Epithelial cell of proximal tubule (primary cell): ENCODE data around the gene CAMKK1. TPM values are rescaled to one million over a fixed set of nuclear protein-coding genes. Genes with fewer than 3 reads are reported as not detected.

Source experiments
- DNase-seq: peaks from one replicate; pipeline ENCODE4 v3.0.0-alpha.2; 2011; ENCODE audit warnings: low read depth
- H3K4me3 ChIP-seq: 2 replicates; pipeline ENCODE4 v1.5.1; 2011; ENCODE audit warnings: low read depth, mild to moderate bottlenecking, low read length
- total RNA-seq: library from RNA; depleted of rRNA; stranded (reverse); fragments of >200 nt; gene quantifications from 2 replicates; pipeline ENCODE4 v1.2.3, GENCODE V29; 2015
- TF ChIP-seq, protein P1 (sequence below): conservative IDR thresholded peaks from 2 replicates; pipeline ENCODE4 v1.5.1; 2012; ENCODE audit warnings: low read depth, mild to moderate bottlenecking, low read length

CAMKK1 gene
- total RNA-seq, 1 donor from 2014 or later: 7.1 TPM

DNA sequence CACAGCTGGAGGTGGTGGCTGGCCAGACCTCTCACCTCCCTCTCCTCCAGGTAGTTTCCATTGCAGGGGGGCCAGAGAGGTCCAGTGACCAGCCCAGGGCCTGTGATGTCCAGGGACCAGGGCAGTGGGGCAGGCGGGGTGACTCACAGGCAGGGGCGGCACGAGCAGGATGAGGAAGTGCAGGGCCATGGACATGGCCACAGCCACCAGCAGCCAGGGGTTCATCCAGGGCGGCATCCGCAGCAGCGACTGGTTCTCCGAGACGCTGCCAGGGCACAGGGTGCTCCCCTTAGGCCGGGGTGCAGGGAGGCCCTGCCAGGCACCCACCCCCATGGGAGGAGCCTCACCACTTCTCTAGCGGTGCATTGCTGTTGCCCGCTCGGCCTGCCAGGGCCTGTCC lies 36.3 kb upstream of the CAMKK1 start:
- TF ChIP-seq, protein P1, sequence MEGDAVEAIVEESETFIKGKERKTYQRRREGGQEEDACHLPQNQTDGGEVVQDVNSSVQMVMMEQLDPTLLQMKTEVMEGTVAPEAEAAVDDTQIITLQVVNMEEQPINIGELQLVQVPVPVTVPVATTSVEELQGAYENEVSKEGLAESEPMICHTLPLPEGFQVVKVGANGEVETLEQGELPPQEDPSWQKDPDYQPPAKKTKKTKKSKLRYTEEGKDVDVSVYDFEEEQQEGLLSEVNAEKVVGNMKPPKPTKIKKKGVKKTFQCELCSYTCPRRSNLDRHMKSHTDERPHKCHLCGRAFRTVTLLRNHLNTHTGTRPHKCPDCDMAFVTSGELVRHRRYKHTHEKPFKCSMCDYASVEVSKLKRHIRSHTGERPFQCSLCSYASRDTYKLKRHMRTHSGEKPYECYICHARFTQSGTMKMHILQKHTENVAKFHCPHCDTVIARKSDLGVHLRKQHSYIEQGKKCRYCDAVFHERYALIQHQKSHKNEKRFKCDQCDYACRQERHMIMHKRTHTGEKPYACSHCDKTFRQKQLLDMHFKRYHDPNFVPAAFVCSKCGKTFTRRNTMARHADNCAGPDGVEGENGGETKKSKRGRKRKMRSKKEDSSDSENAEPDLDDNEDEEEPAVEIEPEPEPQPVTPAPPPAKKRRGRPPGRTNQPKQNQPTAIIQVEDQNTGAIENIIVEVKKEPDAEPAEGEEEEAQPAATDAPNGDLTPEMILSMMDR: no peak
- no peak overlapping the region for H3K4me3 ChIP-seq
- DNase-seq: no peak

DNA sequence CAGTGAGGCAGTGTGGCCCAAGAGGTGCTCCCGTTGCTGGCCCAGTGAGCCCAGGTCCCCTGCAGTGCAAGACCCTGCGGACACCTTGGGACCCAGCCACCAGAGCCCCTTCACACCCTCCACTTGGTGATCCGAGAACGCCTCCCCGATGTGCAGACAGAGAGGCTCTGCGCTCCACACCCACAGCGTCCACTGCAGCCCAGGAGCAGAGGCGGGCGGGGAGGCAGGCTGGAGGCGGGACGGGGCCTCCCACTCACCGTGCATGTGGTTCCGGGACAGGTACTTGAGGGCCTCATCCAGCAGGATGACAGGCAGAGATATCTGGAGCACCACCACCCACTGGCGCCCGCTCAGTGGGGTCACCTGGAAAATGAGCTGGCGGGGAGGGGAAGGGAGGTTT lies 35.6 kb upstream of the CAMKK1 start:
- TF ChIP-seq, protein P1: no peak
- H3K4me3 ChIP-seq: no peak overlapping the region
- no peak for DNase-seq

DNA sequence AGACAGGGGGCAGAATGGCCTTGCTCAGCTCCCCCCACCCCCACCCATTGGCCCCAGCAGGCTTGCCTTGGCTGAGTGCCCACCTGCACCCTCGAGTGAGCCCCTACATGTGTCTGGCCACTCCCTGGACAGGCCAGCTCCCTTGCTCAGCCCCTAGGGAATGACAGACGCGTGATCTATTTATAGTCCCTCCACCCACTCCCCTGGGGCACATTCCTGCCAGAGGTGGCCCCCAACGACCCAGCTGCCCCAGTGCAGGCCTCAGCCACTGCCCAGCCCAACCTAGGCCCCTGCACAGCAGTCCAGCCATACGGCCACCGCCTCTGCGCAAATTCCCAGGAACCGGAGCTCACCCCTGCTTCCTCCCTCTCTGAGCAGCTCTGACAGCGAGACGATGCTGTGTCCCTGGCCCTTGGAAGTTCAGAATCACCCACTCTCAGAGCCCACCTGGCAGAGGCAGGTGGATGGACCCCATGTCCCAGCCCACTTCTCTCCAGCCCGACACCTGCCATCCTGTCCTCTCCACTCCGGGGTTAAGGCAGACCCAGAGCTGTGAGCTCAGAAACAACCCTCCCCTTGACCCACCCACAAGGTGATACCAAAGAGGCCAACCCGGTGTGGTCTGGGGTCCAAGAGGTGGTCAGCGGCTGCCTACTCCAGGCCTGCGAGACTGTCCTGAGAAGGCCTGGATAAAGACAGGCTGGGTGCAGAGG lies 34.9 kb upstream of the CAMKK1 start:
- DNase-seq: no peak
- H3K4me3 ChIP-seq: no peak overlapping the region
- TF ChIP-seq, protein P1: no peak

DNA sequence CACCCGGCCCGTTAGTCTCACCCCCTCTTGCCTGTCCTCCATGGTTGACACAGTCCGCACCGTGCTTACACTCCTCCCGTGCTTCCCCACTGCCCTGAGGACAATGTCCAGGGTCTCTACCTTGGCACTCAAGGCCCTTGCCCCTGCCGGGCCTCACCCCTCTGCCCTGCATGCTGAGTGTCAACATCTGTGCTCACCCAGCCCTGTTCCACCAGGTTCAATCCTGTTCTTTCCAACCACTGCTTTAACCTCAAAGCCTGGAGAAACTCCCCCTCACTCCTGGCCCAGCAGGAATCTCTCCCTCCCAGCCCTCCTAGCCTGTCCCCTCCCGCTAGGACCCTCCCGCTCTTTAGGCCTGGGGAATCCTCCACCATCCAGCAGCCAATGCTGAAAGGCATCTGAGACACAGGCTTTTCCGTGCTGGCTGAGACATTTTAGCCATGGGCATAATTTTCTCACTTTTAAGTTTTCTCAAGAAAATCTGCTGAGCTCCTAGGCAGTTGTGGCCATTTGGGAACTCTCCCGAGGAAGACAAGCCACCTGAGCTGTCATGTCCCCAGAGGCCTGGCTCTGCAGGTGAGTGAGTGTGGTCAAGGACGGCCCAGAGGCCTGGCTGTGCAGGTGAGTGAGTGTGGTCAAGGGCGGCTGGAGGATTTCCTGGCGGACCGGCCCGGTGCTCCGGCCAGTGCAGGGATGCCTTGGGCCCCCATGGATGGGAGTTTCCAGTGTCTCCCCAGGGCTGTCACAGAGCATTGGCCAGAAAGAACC lies 34.2 kb upstream of the CAMKK1 start:
- TF ChIP-seq, protein P1: no peak
- H3K4me3 ChIP-seq: no peak overlapping the region
- DNase-seq: no peak

DNA sequence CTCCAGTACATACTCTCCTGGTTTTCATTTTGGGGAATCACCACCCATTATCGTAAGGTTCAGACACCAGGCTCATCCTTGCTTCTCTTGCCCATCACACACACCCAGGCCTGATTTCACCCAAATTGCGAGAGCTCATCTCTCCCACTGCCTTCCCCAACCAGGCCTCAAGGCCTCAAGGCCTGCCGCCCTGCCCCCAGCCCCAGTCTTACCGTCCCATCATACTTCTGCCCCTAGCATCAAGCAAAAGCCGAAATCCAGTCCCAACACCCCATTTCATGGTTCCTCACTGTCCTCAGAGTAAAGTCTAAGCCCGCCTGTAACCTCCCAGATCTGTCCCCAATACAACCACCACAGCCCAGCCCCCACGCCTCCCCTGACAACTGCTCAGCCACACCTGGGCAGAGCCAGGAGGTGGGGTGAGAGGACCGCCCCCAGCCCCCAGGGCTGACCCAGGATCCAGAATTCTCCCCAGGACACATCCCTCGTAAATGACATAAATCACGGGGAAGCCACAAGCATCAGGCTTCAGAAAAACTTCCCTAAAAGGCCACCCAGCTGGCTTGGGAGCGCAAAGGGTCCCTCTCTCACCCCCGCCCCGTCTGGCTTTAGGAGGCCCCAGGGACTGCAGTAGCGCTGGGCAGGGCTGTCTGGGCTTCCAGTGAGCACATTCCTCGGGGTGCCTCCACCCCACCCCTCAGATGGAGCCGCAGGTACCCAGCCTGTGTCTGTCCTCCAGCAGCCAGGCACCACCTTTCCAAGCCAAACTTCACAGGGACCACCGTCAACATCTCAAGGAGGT lies 33.0 kb upstream of the CAMKK1 start:
- DNase-seq: no peak
- no peak overlapping the region for H3K4me3 ChIP-seq
- TF ChIP-seq, protein P1: no peak

DNA sequence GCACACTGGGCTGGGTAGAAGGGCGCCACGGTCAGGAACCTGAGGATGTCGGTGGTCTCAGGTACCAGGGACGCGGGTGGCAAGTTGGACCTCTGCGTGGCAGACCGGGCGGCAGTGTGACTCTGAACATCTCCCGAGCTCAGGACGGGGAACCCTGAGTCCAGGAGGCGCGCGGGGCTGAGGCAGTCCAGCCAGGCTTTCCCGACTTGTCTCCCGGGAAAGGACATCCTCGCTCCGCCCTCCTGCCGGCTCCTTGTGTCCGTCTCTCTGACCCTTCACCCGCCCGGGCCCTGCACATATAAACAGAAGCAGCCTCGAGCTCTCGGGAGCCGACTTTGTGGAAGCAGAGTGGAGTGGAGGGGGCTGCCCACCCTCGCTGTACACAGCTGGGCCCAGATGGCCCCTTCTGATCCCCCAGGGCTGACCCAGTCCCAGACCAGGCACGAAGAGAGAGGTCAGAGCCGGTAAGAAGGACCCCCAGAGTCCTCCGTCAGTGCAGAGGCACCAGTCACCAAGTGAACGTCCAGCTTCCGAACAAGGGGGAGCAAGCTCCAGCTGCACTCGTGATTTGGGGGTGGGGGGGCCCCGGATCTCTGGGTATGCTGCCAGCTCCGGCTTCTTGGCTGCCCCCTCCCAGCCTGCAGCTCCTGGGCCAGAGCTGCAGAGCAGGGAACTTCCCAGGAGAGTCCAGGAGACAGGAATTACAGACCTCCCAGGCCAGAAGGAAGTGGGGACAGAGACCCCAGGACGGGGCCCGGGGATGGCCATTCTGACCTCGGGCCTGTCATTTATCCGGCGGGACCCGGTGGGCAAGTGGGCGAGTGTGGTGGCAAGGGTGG lies 31.9 kb upstream of the CAMKK1 start:
- TF ChIP-seq, protein P1: no peak
- H3K4me3 ChIP-seq: no peak overlapping the region
- no peak for DNase-seq
